Posterior cingulate gyrus (tissue), 11 donors: Measurements from ENCODE around the gene DCP2.

Experiments used
- DNase-seq, 10 donors: peaks; one replicate each; pipeline versions ENCODE4 v3.0.0 to v3.0.0-alpha.2; 2020 to 2021; ENCODE audit warnings: mixed read lengths in 3 of 10
- intact Hi-C: fragments of 100-400 bp; cut with DNase I; formaldehyde crosslinking; loops from one replicate; pipeline ENCODE4 v1.15.1; 2023

DCP2 gene

GRCh38 chr5:112965733-112966306, 10.8 kb upstream of the DCP2 start:
- intact Hi-C loops = no loop called here
- DNase-seq = no peak

DNA sequence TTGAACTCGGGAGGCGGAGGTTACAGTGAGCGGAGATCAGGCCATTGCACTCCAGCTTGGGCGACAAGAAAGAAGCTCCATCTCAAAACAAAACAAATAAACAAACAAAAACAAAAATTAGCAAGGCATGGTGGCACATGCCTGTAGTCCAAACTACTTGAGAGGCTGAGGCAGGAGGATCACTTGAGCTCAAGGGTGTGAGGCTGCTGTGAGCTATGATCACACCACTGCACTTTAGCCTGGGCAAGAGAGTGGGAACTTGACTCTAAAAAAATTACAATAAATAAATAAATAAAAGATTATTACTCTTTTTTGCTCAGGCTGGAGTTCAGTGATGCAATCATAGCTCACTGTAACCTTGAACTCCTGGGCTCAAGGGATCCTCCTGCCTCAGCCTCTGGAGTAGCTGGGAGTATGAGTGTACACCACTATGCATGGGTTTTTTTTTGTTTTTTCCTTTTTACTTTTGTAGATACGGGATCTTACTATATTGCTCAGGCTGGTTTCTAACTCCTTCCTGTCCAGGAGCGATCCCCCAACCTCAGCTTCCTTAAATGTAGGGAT, 9.0 kb upstream of the DCP2 start:
- intact Hi-C loops = no loop called here
- DNase-seq = no peak

GRCh38 chr5:112968411-112969106, 8.0 kb upstream of the DCP2 start:
- intact Hi-C loops = no loop called here
- DNase-seq = no peak

DNA sequence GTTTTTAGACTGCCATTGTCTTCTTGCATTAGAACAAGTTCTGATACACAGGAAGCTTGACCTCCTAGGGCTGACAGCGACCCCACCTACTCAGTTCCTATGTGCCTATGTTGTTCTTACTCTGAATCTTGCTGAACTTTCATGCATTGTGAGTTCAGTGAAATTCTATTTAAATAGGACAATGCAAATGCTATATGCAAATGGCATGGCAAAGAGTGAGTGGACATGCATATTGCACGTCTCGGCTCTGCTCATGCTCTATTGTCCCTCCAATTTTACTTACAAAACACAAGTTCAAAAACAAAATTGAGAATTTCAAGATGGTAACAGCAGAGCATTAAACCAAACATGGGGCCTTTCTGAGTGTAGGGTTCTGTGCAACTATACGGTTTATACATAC, 5.3 kb upstream of the DCP2 start:
- intact Hi-C loops = no loop called here
- no peak for DNase-seq

DNA sequence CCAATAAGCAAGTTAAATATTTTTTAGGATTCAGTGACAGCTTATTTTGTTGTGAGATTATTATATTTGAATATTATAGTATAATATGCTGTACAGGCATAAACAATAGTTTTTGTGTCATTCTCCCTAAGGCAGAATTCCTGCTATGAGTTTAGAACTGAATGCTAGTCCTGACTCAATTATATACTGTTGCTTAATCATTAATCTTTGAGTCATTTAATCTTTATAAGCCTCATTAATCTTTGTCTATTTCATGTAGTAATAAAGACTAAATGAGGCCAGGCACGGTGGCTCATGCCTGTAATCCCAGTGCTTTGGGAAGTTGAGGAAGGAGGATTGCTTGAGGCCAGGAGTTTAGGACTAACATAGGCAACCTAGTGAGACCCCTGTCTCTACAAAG, 3.6 kb upstream of the DCP2 start:
- no peak for DNase-seq
- intact Hi-C loops = no loop called here

GRCh38 chr5:112973904-112974303, 2.7 kb upstream of the DCP2 start:
- intact Hi-C loops = no loop called here
- no peak for DNase-seq

- no peak for DNase-seq
- intact Hi-C loops = loop anchor here (5.0 kb wide), 3 partner anchors 53 to 537 kb away; partner anchors contain the start of genes REEP5, SRP19 and YTHDC2
Measured at GRCh38 chr5:112974901-112975300, 1.7 kb upstream of the DCP2 start.

- no peak for DNase-seq
- intact Hi-C loops = loop anchor here (5.0 kb wide), 3 partner anchors 54 to 536 kb away; partner anchors contain the start of genes REEP5, SRP19 and YTHDC2
Measured at GRCh38 chr5:112975721-112976431, 722 bp upstream of the DCP2 start.

DNA sequence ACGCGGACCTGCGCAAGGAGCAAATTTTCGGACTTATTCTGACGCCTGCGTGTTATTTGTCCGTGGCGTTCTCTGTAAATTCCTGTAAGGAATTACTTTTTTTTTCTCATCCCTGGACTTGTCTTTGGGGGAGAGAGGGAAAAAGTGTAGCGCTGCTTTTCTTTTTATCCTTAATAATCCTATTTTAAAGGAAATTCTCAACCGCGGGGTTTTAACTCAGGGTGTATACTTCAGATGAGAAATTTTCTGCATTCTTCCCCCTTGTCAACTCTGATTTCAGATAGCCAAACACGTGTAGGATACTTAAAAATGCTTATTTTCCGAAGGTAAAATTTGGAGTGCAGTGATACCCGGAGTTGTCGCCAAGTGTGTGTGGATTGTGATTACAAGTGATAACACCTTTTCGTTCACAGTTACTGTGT, 853 bp downstream of the DCP2 start:
- DNase-seq = no peak

DNA sequence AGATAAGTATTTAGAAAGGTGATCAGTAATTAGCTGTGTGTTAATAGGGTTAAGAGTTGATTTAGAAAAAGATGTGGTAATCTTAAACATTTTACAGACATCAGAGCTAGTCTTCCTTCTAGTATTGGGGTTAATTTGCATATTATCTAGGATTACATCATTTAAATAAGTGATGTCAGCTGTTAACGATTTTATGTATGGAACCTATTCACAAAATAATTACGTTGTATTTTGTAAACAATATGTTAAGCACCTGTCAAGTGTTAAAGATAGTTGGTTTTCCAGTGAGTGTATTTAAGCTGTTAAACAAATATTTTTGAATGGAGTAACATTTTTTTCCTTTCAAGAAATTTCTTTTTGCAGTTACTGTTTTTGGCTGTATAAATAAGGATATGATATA, 2.2 kb downstream of the DCP2 start:
- no peak for DNase-seq
- intact Hi-C loops = loop anchor here (5.0 kb wide), 3 partner anchors 57 to 533 kb away; partner anchors contain the start of genes REEP5, SRP19 and YTHDC2

More for the DNA sequence above, 853 bp downstream of the DCP2 start:
- intact Hi-C loops = loop anchor here (5.0 kb wide), 3 partner anchors 55 to 535 kb away; partner anchors contain the start of genes REEP5, SRP19 and YTHDC2

DNA sequence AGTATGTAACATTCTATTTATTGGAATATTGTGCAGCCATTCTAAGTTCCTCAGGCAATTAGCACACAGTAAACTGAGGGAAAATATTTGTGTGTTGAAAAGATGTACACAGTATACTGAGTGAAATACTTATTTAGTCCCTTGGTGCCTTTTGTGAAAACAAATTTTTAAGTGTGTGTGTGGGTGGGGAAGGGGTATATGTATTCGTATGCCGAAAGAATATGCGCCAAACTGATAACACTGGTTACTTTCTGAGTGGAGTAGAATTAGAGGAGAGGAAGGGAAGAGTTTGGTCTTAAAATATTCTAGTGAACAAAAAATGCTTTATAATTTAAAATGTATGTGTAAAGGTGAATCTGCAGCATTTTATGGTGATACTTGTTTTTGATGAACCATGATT, 3.1 kb downstream of the DCP2 start:
- intact Hi-C loops = loop anchor here (5.0 kb wide), 3 partner anchors 57 to 533 kb away; partner anchors contain the start of genes REEP5, SRP19 and YTHDC2
- DNase-seq = no peak

DNA sequence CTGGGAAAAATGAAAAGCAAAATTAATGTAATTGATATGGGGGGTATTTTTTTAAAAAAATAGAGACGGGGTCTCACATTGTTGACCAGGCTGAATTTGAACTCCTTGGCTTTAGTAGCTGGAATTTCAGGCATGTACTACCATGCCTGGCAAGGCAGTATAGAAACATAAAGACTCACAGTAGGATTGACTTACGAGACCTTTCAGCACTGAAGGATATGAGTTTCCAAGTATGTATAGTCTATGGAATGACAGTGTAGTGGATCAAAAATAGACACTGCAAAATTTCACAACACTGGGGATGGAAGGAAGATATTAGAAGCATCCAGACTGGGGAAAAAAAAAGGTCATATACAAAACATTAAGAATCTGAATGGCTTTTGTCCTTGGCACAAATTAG, 6.8 kb downstream of the DCP2 start:
- DNase-seq = no peak
- intact Hi-C loops = no loop called here

DNA sequence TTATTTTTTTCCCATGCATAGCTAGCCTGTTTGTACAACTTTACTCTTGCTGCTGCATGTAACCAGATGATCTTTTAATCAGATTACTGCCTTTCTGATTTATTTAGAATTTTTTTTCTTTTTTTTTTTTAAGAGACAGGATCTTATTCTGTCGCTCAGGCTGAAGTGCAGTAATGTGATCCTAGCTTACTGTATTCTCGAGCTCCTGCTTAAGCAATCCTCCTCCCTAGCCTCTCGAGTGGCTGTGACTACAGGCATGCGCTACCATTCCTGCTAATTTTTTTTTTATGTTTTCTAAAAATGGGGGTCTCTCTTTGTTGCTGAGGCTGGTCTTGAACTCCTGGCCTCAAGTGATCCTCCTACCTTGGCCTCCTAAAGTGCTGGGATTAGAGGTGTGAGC, 9.6 kb downstream of the DCP2 start:
- no peak for DNase-seq
- intact Hi-C loops = no loop called here

GRCh38 chr5:112995764-112996618, 19.4 kb downstream of the DCP2 start:
- peak in 8 of 10 donors; percentile 40 to 93 (median 76) for DNase-seq

DNA sequence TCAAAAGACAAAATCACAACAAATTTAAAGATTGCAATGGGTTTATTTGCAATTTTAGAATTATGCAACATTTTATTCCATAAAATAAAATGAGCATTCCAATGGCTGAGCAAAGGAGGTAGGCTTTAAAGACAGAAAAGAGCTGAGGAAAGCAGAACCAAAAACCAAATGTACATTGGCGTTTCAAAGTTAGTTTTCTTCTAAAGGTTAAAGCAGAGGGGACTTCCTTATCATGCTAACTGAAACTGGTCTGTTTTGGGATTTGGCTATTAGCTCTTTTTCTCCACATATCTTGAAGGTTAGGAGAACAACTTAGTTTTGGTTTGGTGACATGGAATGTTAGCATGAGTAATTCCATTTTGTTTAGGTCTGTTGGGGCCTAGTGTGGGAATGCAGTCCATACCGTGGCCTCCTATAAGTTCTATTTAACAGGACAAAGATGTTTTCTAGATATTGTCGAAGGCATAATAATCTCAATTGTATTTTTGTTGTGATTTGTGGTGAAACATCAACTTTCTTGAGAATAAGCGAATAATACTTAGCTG, 20.3 kb downstream of the DCP2 start:
- DNase-seq = no peak
- intact Hi-C loops = loop anchor here (1.0 to 5.0 kb wide), 3 partner anchors 334 to 609 kb away; partner anchors contain the start of gene YTHDC2

More at GRCh38 chr5:112995764-112996618, 19.4 kb downstream of the DCP2 start:
- intact Hi-C loops = loop anchor here (1.0 to 5.0 kb wide), 3 partner anchors 335 to 610 kb away; partner anchors contain the start of gene YTHDC2

DNA sequence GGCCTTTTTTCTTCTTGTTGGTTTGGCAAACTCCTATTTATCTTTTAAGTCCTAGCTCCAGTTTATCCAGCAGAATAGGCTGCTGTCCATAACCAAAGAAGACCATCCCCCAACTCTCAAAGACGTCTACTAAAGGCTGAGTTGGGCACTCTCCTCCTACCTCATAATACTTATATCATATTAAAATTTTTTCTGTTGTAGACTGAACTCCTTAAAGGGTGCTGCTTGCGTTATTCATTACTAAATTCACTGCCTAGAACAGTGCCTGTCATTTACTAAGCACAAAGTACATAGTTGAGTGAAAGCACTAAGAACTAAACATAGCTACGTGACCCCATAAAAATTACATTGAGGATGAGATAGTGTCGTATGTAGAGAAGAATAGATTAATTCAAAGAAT, 21.7 kb downstream of the DCP2 start:
- no peak for DNase-seq
- intact Hi-C loops = loop anchor here (5.0 kb wide), 1 partner anchor 514 kb away; the partner anchor contains the start of gene YTHDC2

- intact Hi-C loops = no loop called here
- DNase-seq = no peak
Measured at GRCh38 chr5:113000466-113000865, 23.9 kb downstream of the DCP2 start.

- intact Hi-C loops = no loop called here
- no peak for DNase-seq
Measured at GRCh38 chr5:113002423-113002822, 25.8 kb downstream of the DCP2 start.

- intact Hi-C loops = no loop called here
- DNase-seq = no peak
Measured at GRCh38 chr5:113003763-113004162, 27.2 kb downstream of the DCP2 start.
